ENCODE measurements around the gene FBXW8. TPM values are rescaled to one million over a fixed set of nuclear protein-coding genes. Genes with fewer than 3 reads are reported as not detected.

Gene FBXW8
- polyA plus RNA-seq, 3 donors = 2.0 to 5.2 (median 2.7) TPM

- peaks cover 5 to 16% (median 8%) of the 10 kb centered on the region in 7 donors for H3K9me3 Mint-ChIP-seq
- Histone ChIP-seq H3K9ac (ENCODE audit: insufficient read depth, low read length, poor library complexity, severe bottlenecking) (no peak overlapping the region), H3K27me3 (ENCODE audit: control insufficient read depth in 2 of 2, insufficient read depth in 2 of 2, low read length in 2 of 2) (no peaks in the 10 kb centered on the region), H3K4me2 (replicated peaks; ENCODE audit: extremely low read depth, low read length, poor library complexity, severe bottlenecking) (no peak overlapping the region), H3K9me3 (replicated peaks in 1 of 2; ENCODE audit: control insufficient read depth in 1 of 2, insufficient read depth in 1 of 2, low read length in 2 of 2) (peaks cover 6 to 9% of the 10 kb centered on the region in 2 donors), H2AFZ (ENCODE audit: insufficient read depth, low read depth, low read length, poor library complexity, severe bottlenecking) (no peak overlapping the region), H3K79me2 (ENCODE audit: insufficient read depth, low read length) (no peaks in the 10 kb centered on the region), H4K20me1 (ENCODE audit: insufficient read depth, low read length) (no peaks in the 10 kb centered on the region), H3K4me3 (replicated peaks in 1 of 3; ENCODE audit: low read depth in 2 of 3, low read length in 3 of 3) (no peak overlapping the region), H3K36me3 (replicated peaks in 1 of 2; ENCODE audit: control insufficient read depth in 1 of 2, insufficient read depth in 2 of 2, low read length in 2 of 2) (peaks cover 4 to 69% of the 10 kb centered on the region in 2 donors), H3K4me1 (ENCODE audit: control insufficient read depth in 1 of 2, insufficient read depth in 2 of 2, low read length in 2 of 2) (no peaks in the 10 kb centered on the region), H3K27ac (ENCODE audit: low read depth in 1 of 2, low read length in 2 of 2) (no peak overlapping the region)
- H3K27me3 Mint-ChIP-seq (ENCODE audit: low read depth in 3 of 3) = peaks cover 0 to 2% (median 0%) of the 10 kb centered on the region in 3 donors
- no peak for DNase-seq
- WGBS (ENCODE audit: insufficient coverage) = no CpG with 5 or more reads among the region's 1 CpG
- peaks cover 48 to 60% of the 10 kb centered on the region in 2 donors for H3K36me3 Mint-ChIP-seq
- H3K4me1 Mint-ChIP-seq = no peaks in the 10 kb centered on the region
- TF ChIP-seq CTCF (IDR thresholded peaks at IDR 0.05) = no peak
- intact Hi-C loops (cut with micrococcal nuclease) = no loop called here
- H3K27ac Mint-ChIP-seq = peak overlapping the region in 1 of 7 donors; percentile 4
- H3K4me3 Mint-ChIP-seq = no peak overlapping the region
Measured at GRCh38 chr12:117013726-117014125, 103.0 kb downstream of the FBXW8 start.

- H3K27ac Mint-ChIP-seq = no peak overlapping the region
- H3K9ac ChIP-seq (ENCODE audit: insufficient read depth, low read length, poor library complexity, severe bottlenecking) = no peak overlapping the region
- whole genome bisulfite sequencing (ENCODE audit: insufficient coverage) = 100% methylated on average over 5 of the region's 8 CpGs
- H3K4me1 ChIP-seq (ENCODE audit: control insufficient read depth in 1 of 2, insufficient read depth in 2 of 2, low read length in 2 of 2) = no peaks in the 10 kb centered on the region
- peaks cover 4 to 75% of the 10 kb centered on the region in 2 donors for H3K36me3 ChIP-seq (replicated peaks in 1 of 2; ENCODE audit: control insufficient read depth in 1 of 2, insufficient read depth in 2 of 2, low read length in 2 of 2)
- H3K36me3 Mint-ChIP-seq = peaks cover 55 to 65% of the 10 kb centered on the region in 2 donors
- H3K27me3 Mint-ChIP-seq (ENCODE audit: low read depth in 3 of 3) = peaks cover 0 to 2% (median 0%) of the 10 kb centered on the region in 3 donors
- no peak overlapping the region for H3K4me2 ChIP-seq (replicated peaks; ENCODE audit: extremely low read depth, low read length, poor library complexity, severe bottlenecking)
- DNase-seq = no peak
- no peaks in the 10 kb centered on the region for H3K27me3 ChIP-seq (ENCODE audit: control insufficient read depth in 2 of 2, insufficient read depth in 2 of 2, low read length in 2 of 2)
- no peaks in the 10 kb centered on the region for H4K20me1 ChIP-seq (ENCODE audit: insufficient read depth, low read length)
- H3K4me1 Mint-ChIP-seq = no peaks in the 10 kb centered on the region
- H3K27ac ChIP-seq (ENCODE audit: low read depth in 1 of 2, low read length in 2 of 2) = no peak overlapping the region
- H3K9me3 ChIP-seq (replicated peaks in 1 of 2; ENCODE audit: control insufficient read depth in 1 of 2, insufficient read depth in 1 of 2, low read length in 2 of 2) = peaks cover 6 to 9% of the 10 kb centered on the region in 2 donors
- no peak overlapping the region for H3K4me3 ChIP-seq (replicated peaks in 1 of 3; ENCODE audit: low read depth in 2 of 3, low read length in 3 of 3)
- H2AFZ ChIP-seq (ENCODE audit: insufficient read depth, low read depth, low read length, poor library complexity, severe bottlenecking) = no peak overlapping the region
- no peak overlapping the region for H3K4me3 Mint-ChIP-seq
- no peaks in the 10 kb centered on the region for H3K79me2 ChIP-seq (ENCODE audit: insufficient read depth, low read length)
- peaks cover 5 to 16% (median 8%) of the 10 kb centered on the region in 7 donors for H3K9me3 Mint-ChIP-seq
- TF ChIP-seq CTCF (IDR thresholded peaks at IDR 0.05) = no peak
- intact Hi-C loops (cut with micrococcal nuclease) = no loop called here
Measured at GRCh38 chr12:117014342-117014887, 103.7 kb downstream of the FBXW8 start.

All from CD14-positive monocyte (primary cell).